Activated T-helper 2 cell treated with anti-CD3 and anti-CD28 coated beads, Interferon-gamma antibody, Interleukin-2, Interleukin-4, amounts not matched to agents 10 μg/mL and 5 μg/mL and 100 μg/mL, durations not matched to agents 14 hours and 24 hours and 36 hours (primary cell): Measurements from ENCODE around the gene MCEE. TPM values are rescaled to one million over a fixed set of nuclear protein-coding genes. Genes with fewer than 3 reads are reported as not detected.

ENCODE experiments used
- DNase-seq: peaks from one replicate; pipeline ENCODE4 v3.0.0; 2021; ENCODE audit warnings: low spot score
- H3K27ac Mint-ChIP-seq: one replicate; pipeline ENCODE4 v1.8.0; 2021; ENCODE audit warnings: mixed read lengths
- H3K27me3 Mint-ChIP-seq: one replicate; pipeline ENCODE4 v1.8.0; 2021; ENCODE audit warnings: low read depth, mixed read lengths
- H3K36me3 Mint-ChIP-seq: one replicate; pipeline ENCODE4 v1.8.0; 2021; ENCODE audit warnings: low read depth, mixed read lengths
- H3K4me1 Mint-ChIP-seq: one replicate; pipeline ENCODE4 v1.8.0; 2021; ENCODE audit warnings: low read depth, mixed read lengths
- H3K4me3 Mint-ChIP-seq: one replicate; pipeline ENCODE4 v1.8.0; 2021; ENCODE audit warnings: low read depth, mild to moderate bottlenecking, moderate library complexity, mixed read lengths
- H3K9me3 Mint-ChIP-seq: one replicate; pipeline ENCODE4 v1.8.0; 2021; ENCODE audit warnings: mixed read lengths
- intact Hi-C: fragments of 100-400 bp; cut with micrococcal nuclease; formaldehyde crosslinking; loops from one replicate; pipeline ENCODE4 v1.15.1; 2023
- total RNA-seq: library from RNA; stranded (reverse); gene quantifications from 2 replicates; pipeline ENCODE4 v1.2.3, GENCODE V29; 2022

The MCEE gene
- total RNA-seq, 1 donor from 2014 or later = 12.8 TPM

DNA sequence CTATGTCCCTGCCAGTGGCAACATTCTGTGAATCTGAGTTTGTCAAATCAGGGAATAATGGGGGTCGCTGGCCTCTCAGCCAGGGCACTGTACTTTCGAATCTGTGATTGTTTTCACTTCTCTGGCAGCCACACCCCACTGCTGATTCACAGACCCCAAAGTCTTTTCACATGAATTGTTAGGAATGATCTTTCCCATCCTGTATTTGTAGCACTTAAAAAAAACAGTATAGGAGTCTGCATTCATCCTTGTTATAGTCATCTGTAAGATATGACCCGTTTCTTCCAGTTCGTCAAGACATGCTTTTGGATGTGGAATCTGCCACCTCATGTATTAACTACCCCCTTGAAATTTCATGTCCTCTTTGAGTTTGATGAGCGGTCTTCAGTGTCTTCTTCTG lies 60.7 kb downstream of the MCEE start:
- DNase-seq = no peak
- intact Hi-C loops = no loop called here
- no peaks in the 10 kb centered on the region for H3K9me3 Mint-ChIP-seq
- H3K27ac Mint-ChIP-seq = peak overlapping the region; percentile 40
- H3K27me3 Mint-ChIP-seq = peaks cover 1% of the 10 kb centered on the region
- peaks cover 29% of the 10 kb centered on the region for H3K36me3 Mint-ChIP-seq
- peak overlapping the region; percentile 95 for H3K4me3 Mint-ChIP-seq
- peaks cover 51% of the 10 kb centered on the region for H3K4me1 Mint-ChIP-seq

DNA sequence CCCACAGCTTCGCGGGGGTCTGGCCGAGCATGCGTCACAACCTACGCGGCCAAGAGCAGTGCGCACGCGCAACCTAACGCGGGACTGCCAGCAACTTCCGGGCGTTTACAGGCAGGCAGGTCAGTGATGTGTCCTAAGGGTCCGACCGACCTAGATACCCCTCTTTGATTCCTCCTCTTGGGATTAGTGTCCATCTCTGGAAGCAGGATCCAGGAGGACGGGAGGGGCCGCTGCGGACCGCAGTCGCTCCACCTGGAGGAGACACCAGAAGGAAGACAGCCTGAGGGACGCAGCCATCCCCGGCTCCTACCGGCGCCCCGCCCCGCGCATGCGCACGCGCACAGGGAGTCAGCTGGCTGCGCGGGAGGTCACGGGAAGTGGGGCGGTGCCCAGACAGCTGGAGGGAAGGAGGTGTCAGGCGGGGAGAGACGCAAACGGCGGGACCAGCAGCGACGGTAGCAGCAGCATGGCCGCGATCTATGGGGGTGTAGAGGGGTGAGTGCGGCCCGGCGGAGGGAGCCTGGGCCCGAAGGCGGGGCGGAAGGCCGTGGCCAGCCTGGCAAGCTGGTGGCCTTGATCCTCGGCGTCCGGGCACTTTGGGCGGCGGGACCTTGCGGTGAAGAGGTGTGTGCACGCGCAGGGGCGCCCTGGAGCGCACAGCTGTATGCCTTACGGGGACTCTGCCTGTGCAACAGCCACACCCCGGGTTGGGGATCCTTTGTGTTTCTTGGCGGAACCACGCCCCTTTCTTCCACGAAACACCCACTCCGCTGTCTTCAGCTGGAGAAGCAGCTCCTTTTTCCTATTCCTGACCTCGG lies 61.6 kb downstream of the MCEE start, which contains the start of gene NAGK:
TSS of gene NAGK (plus strand) at position 431 of the 818 bp plus-strand sequence. CDS start at position 467, 36 bp downstream.
- peak within 1 kb of the TSS; percentile 94 for H3K27ac Mint-ChIP-seq
- peaks cover 44% of the 10 kb centered on the region for H3K4me1 Mint-ChIP-seq
- peaks cover 19% of the 10 kb centered on the region for H3K36me3 Mint-ChIP-seq
- H3K9me3 Mint-ChIP-seq = no peaks in the 10 kb centered on the region
- peak; percentile 97 for DNase-seq
- H3K4me3 Mint-ChIP-seq = peak within 1 kb of the TSS; percentile 95
- intact Hi-C loops = loop anchor here (1.0 kb wide), 2 partner anchors 62 to 159 kb away; partner anchors contain the start of genes MCEE, MPHOSPH10 and PAIP2B
- H3K27me3 Mint-ChIP-seq = peaks cover 1% of the 10 kb centered on the region

DNA sequence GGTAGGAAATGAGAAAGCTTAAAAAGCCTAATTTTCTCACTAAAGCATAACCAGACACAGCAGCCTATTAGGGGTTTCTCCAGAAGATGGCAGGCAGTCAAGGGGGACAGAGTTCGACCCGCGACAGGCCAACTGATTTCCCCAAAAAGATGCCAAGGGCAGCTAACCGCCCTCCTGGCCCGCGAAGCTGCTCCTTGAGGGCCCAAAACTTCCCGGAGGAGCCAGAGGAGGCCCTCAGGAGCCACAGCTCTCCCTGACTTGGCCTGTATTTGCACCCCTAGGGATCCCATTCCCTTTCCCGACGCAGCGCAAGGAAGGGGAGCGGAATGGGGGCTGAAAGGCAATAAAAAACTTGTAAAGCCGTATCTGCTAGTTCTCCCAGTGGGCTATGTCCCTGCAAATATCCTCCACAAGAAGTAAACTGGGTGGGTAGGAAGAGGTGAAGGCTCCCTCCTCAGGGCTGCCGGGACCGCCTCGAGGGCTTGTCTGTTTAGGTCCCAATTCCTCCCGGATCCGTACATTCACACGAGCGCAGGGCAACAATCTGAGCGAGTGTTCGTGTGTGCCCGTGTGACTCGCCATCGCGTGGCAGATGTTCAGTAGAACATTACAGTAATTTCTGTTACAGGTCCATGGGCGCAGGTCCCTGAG lies 62.3 kb downstream of the MCEE start:
- peak overlapping the region; percentile 94 for H3K27ac Mint-ChIP-seq
- H3K36me3 Mint-ChIP-seq = peaks cover 12% of the 10 kb centered on the region
- intact Hi-C loops = loop anchor here (1.0 kb wide), 2 partner anchors 63 to 160 kb away; partner anchors contain the start of genes MCEE, MPHOSPH10 and PAIP2B
- H3K4me1 Mint-ChIP-seq = peaks cover 42% of the 10 kb centered on the region
- H3K9me3 Mint-ChIP-seq = no peaks in the 10 kb centered on the region
- H3K4me3 Mint-ChIP-seq = peak overlapping the region; percentile 95
- DNase-seq = no peak
- H3K27me3 Mint-ChIP-seq = peaks cover 4% of the 10 kb centered on the region

DNA sequence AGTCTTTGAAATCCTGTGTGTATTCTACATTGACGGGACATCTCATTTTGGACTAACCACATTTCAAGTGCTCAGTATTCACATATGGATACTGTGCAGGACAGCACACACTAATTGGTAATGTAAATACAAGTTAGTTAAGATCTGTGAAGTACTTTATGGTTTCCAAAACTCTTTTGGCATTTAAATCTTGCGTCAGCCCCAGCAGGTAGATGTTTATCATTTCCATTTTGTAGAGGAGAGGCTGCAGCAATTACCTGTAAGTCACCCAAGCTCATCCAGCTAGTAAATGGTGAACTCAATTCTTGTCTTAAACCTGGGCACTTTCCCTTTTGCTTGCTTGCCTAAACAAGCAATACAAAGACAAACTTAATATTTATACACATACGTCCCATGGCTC lies 63.2 kb downstream of the MCEE start:
- Mint-ChIP-seq H3K9me3 (no peaks in the 10 kb centered on the region), H3K4me3 (no peak overlapping the region), H3K4me1 (peaks cover 37% of the 10 kb centered on the region), H3K27ac (no peak overlapping the region), H3K36me3 (peaks cover 8% of the 10 kb centered on the region), H3K27me3 (peaks cover 6% of the 10 kb centered on the region)
- intact Hi-C loops = no loop called here
- DNase-seq = no peak

DNA sequence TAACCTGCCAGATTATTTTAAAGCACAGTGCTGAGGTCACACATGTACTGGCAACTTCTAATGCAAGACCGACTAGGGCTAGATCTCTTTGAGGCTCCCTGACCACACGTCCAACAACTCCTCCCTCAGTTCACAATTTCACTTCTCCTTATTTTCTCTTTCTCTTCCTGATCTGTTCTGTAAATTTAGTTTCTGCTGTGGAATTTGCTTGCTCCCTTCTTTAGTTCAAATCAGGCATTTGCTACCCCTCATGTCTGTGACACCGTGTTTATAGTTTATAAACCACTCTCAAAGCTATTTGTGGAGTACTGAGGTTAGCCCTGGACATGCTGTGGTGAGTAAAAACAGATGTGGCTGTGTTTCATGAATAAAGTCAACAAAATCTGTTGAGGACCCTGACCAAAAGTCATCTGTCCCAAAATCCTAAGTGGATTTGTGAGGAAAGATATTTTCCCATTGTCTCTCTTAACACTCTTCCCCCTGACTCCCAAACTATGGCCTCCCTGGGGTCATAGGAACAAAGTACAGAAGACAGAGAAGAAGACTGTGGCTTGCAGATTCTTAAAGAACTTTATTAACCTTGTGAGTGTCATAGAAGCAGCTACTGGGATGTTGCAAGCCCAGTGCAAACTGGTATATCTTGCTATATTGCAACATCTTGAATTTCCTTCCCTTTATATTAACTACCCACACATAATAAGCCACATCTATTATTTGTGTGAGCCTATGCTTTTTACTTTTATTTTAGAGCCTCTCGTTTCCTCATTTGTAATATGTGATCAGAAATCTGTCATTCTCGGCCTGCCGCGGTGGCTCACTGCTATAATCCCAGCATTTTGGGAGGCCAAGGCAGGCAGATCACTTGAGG lies 65.0 kb downstream of the MCEE start:
- peaks cover 19% of the 10 kb centered on the region for H3K4me1 Mint-ChIP-seq
- peaks cover 10% of the 10 kb centered on the region for H3K27me3 Mint-ChIP-seq
- no peak for DNase-seq
- H3K36me3 Mint-ChIP-seq = peaks cover 3% of the 10 kb centered on the region
- no peaks in the 10 kb centered on the region for H3K9me3 Mint-ChIP-seq
- no peak overlapping the region for H3K27ac Mint-ChIP-seq
- no peak overlapping the region for H3K4me3 Mint-ChIP-seq
- intact Hi-C loops = no loop called here

DNA sequence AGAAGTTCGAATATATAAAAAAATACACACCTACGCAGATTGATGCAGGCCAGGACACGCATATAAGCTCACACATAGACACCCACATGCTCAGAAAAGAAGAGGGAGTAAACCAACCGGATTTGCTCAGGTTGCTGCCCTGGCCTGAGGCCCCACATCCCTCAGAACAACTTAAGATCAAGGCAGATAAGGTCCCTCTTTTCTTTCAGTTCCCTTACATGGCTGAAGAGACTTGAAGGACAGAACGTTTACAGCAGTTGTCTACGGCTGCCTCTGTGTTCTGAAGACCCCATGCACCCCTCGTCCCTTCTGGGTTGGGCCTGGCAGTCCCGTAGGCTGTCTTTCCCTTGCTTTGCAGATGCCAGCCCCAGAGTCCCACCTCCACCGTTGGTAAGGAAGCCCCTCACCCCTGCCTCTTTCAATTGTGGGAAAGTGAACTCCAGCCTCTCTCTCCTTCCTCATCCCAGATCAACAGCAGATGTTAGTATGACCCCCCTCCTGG lies 65.9 kb downstream of the MCEE start:
- no peaks in the 10 kb centered on the region for H3K36me3 Mint-ChIP-seq
- H3K4me3 Mint-ChIP-seq = no peak overlapping the region
- peaks cover 10% of the 10 kb centered on the region for H3K27me3 Mint-ChIP-seq
- intact Hi-C loops = no loop called here
- H3K9me3 Mint-ChIP-seq = no peaks in the 10 kb centered on the region
- H3K27ac Mint-ChIP-seq = no peak overlapping the region
- no peak for DNase-seq
- peaks cover 10% of the 10 kb centered on the region for H3K4me1 Mint-ChIP-seq

DNA sequence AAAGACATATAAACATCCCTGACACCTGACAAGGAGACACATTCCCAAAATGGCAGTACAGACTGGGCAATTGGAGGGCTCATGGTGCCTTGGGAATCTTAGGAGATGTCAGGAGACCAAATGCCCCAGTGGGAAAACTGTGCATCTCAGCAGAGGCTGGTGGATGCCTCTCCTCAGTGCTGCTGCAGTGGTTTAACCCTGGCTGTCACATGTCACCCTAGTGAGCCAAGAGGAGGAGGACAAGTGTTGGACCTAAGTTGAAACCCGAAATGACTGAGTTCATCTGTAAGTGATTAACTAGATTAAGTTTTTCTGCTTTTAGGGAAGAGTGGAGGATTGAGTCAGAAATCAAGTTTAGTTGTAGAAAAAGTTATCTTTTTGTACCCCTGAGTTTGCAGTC lies 66.8 kb downstream of the MCEE start:
- no peak for DNase-seq
- Mint-ChIP-seq H3K36me3 (no peaks in the 10 kb centered on the region), H3K27me3 (peaks cover 11% of the 10 kb centered on the region), H3K27ac (no peak overlapping the region), H3K4me3 (no peak overlapping the region), H3K4me1 (peaks cover 9% of the 10 kb centered on the region), H3K9me3 (no peaks in the 10 kb centered on the region)
- intact Hi-C loops = no loop called here

DNA sequence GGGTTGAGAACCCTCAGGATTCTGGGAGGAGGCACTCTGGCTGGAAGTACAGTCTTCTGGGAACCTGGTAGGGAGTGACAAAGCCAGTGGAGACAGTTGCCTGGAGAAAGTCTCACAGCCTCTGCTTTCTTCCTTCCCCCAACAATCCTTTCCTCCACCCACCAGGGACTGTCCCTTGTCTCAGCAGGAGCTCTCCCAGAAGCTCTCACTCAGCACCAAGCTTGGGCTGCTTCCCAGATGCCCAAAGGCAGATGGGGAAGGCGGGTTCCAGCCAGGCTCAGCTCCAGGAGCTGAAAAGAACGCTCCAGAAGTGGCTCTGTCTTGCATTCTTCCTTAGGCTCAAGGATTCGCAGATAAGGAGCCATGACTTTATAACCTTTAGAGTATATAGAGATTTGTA lies 69.2 kb downstream of the MCEE start:
- no peak for DNase-seq

DNA sequence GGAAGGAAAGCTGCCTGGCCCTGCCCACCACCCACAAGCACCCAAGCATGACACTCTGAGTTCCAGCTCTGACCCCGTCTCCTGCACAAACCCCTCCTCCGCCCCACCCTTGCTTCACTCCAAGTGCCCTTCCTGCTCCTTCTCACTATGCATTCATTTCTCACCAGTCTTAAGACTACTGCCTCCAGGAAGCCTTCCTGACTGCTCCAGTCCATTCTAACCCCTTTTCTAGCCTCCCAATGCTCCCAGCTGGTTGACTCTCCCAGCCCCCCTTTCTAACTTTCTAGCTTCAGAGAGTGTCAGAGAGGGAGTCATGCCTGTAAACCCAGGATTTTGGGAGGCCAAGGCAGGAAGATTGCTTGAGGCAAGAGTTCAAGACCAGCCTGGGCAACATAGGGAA lies 69.8 kb downstream of the MCEE start:
- H3K4me1 Mint-ChIP-seq = peaks cover 1% of the 10 kb centered on the region
- no peak overlapping the region for H3K27ac Mint-ChIP-seq
- H3K4me3 Mint-ChIP-seq = no peak overlapping the region
- no peak for DNase-seq
- no peaks in the 10 kb centered on the region for H3K36me3 Mint-ChIP-seq
- H3K9me3 Mint-ChIP-seq = no peaks in the 10 kb centered on the region
- intact Hi-C loops = no loop called here
- H3K27me3 Mint-ChIP-seq = peaks cover 11% of the 10 kb centered on the region

More for the DNA sequence above, 69.2 kb downstream of the MCEE start:
- H3K9me3 Mint-ChIP-seq = no peaks in the 10 kb centered on the region
- H3K27ac Mint-ChIP-seq = no peak overlapping the region
- H3K4me1 Mint-ChIP-seq = peaks cover 1% of the 10 kb centered on the region
- peaks cover 11% of the 10 kb centered on the region for H3K27me3 Mint-ChIP-seq
- H3K36me3 Mint-ChIP-seq = no peaks in the 10 kb centered on the region
- H3K4me3 Mint-ChIP-seq = no peak overlapping the region
- intact Hi-C loops = no loop called here

Other genes with a start within 250 kb of the MCEE start
- not detected in 2 replicates for gene VAX2, start 229.7 kb downstream of the MCEE start, total RNA-seq
- not detected in 2 replicates for gene ATP6V1B1, start 194.3 kb downstream of the MCEE start, total RNA-seq
- gene ANKRD53, start 151.6 kb downstream of the MCEE start, total RNA-seq = not detected in 2 replicates
- 67.9 and 68.8 TPM in 2 replicates for gene TEX261, start 135.4 kb downstream of the MCEE start, total RNA-seq
- 59.3 and 62.4 TPM in 2 replicates for gene NAGK, start 61.6 kb downstream of the MCEE start, total RNA-seq
- 52.3 and 54.3 TPM in 2 replicates for gene MPHOSPH10, start 405 bp upstream of the MCEE start, total RNA-seq
- gene PAIP2B, start 96.9 kb upstream of the MCEE start, total RNA-seq = 0.84 and 0.94 TPM in 2 replicates
- 96.5 and 97.6 TPM in 2 replicates for gene ZNF638, start 201.6 kb upstream of the MCEE start, total RNA-seq